ENCODE measurements around the gene PPP1R2C.

The PPP1R2C gene

DNA sequence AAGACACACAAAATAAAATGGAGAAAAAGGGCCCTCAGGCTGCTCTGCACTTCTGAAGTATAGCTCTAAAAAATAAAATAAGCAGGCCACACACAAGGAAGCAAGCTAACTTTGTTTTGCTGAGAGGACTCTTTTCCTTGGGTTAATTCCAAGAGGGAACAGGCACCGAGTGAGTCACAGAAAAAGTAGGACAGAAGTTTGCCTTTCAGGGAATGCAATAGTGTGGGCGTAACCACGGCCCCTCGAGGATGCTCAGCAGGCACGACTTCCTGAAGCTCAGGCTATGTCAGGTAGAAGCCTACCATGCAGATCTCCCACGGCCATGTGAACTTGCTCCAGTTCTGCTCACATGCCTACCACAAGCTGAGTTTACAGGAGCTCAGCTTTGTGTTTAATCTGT is 22.1 kb downstream of the PPP1R2C start:
- CTCF ChIA-PET = no interaction called here
- POLR2A ChIA-PET = no interaction called here
- Histone ChIP-seq H3K36me3 (ENCODE audit: control insufficient read depth in 2 of 2, insufficient read depth in 1 of 2, low read length in 2 of 2) (no peaks in the 10 kb centered on the region), H3K27ac (ENCODE audit: extremely low read depth, low read depth, low read length) (no peak overlapping the region), H3K4me1 (ENCODE audit: control insufficient read depth, insufficient read depth, low read length) (no peaks in the 10 kb centered on the region), H3K4me3 (ENCODE audit: low read depth, low read length) (no peak overlapping the region), H3K9me3 (ENCODE audit: control insufficient read depth, insufficient read depth, low read depth, low read length) (no peaks in the 10 kb centered on the region)
- TF ChIP-seq ZBTB48 (tag by site-specific recombination; IDR thresholded peaks at IDR 0.05) (no peak), ZNF560 (tag by site-specific recombination; IDR thresholded peaks at IDR 0.05; ENCODE audit: borderline replicate concordance) (no peak), ZBTB1 (tag by site-specific recombination; IDR thresholded peaks at IDR 0.05) (no peak), BCL11B (tag by site-specific recombination; IDR thresholded peaks at IDR 0.05; ENCODE audit: low read depth) (no peak)

DNA sequence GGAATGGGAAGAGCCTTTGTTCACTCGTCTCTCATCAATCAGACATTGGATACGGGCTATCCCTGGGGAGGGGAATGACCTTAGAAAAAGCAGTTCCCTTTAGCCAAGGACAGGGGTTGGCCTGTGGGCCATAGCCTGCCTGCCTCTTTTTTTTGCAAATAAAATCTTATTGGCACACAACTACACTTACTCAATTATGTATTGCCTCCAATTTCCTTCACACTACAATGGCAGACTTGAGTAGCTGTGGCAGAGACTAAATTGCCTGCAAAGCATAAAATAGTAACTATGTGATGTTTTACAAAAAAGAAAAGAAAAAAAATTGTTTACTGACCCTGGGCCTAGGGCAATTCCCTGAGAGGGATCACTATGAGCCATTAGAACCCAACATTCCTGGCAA is 23.4 kb downstream of the PPP1R2C start:
- CTCF ChIA-PET = no interaction called here
- H3K9me3 ChIP-seq (ENCODE audit: control insufficient read depth, insufficient read depth, low read depth, low read length) = no peaks in the 10 kb centered on the region
- POLR2A ChIA-PET = no interaction called here
- H3K27ac ChIP-seq (ENCODE audit: extremely low read depth, low read depth, low read length) = no peak overlapping the region
- no peak for TF ChIP-seq OSR2 (tag by site-specific recombination; IDR thresholded peaks at IDR 0.05)
- no peak for TF ChIP-seq ZNF529 (tag by site-specific recombination; IDR thresholded peaks at IDR 0.05; ENCODE audit: insufficient replicate concordance)
- no peak for TF ChIP-seq ZNF157 (tag by site-specific recombination; IDR thresholded peaks at IDR 0.05)
- TF ChIP-seq ZNF664 (tag by site-specific recombination; IDR thresholded peaks at IDR 0.05) = no peak
- TF ChIP-seq, protein P1, sequence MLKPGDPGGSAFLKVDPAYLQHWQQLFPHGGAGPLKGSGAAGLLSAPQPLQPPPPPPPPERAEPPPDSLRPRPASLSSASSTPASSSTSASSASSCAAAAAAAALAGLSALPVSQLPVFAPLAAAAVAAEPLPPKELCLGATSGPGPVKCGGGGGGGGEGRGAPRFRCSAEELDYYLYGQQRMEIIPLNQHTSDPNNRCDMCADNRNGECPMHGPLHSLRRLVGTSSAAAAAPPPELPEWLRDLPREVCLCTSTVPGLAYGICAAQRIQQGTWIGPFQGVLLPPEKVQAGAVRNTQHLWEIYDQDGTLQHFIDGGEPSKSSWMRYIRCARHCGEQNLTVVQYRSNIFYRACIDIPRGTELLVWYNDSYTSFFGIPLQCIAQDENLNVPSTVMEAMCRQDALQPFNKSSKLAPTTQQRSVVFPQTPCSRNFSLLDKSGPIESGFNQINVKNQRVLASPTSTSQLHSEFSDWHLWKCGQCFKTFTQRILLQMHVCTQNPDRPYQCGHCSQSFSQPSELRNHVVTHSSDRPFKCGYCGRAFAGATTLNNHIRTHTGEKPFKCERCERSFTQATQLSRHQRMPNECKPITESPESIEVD (tag by site-specific recombination; IDR thresholded peaks at IDR 0.05) = no peak
- TF ChIP-seq, protein P2, sequence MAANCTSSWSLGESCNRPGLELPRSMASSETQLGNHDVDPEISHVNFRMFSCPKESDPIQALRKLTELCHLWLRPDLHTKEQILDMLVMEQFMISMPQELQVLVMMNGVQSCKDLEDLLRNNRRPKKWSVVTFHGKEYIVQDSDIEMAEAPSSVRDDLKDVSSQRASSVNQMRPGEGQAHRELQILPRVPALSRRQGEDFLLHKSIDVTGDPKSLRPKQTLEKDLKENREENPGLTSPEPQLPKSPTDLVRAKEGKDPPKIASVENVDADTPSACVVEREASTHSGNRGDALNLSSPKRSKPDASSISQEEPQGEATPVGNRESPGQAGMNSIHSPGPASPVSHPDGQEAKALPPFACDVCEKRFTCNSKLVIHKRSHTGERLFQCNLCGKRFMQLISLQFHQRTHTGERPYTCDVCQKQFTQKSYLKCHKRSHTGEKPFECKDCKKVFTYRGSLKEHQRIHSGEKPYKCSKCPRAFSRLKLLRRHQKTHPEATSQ (tag by site-specific recombination; IDR thresholded peaks at IDR 0.05) = no peak
- TF ChIP-seq ZNF654 (tag by site-specific recombination; IDR thresholded peaks at IDR 0.05; ENCODE audit: low read depth) = no peak
- no peak for TF ChIP-seq ZFP37 (tag by site-specific recombination; IDR thresholded peaks at IDR 0.05)
- no peak for TF ChIP-seq ZNF704 (tag by site-specific recombination; IDR thresholded peaks at IDR 0.05)
- no peak for TF ChIP-seq ZNF416 (tag by site-specific recombination; IDR thresholded peaks at IDR 0.05)
- TF ChIP-seq, protein P3, sequence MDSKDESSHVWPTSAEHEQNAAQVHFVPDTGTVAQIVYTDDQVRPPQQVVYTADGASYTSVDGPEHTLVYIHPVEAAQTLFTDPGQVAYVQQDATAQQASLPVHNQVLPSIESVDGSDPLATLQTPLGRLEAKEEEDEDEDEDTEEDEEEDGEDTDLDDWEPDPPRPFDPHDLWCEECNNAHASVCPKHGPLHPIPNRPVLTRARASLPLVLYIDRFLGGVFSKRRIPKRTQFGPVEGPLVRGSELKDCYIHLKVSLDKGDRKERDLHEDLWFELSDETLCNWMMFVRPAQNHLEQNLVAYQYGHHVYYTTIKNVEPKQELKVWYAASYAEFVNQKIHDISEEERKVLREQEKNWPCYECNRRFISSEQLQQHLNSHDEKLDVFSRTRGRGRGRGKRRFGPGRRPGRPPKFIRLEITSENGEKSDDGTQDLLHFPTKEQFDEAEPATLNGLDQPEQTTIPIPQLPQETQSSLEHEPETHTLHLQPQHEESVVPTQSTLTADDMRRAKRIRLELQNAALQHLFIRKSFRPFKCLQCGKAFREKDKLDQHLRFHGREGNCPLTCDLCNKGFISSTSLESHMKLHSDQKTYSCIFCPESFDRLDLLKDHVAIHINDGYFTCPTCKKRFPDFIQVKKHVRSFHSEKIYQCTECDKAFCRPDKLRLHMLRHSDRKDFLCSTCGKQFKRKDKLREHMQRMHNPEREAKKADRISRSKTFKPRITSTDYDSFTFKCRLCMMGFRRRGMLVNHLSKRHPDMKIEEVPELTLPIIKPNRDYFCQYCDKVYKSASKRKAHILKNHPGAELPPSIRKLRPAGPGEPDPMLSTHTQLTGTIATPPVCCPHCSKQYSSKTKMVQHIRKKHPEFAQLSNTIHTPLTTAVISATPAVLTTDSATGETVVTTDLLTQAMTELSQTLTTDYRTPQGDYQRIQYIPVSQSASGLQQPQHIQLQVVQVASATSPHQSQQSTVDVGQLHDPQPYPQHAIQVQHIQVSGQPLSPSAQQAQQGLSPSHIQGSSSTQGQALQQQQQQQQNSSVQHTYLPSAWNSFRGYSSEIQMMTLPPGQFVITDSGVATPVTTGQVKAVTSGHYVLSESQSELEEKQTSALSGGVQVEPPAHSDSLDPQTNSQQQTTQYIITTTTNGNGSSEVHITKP (tag by site-specific recombination; IDR thresholded peaks at IDR 0.05) = no peak
- TF ChIP-seq ZNF692 (tag by site-specific recombination; IDR thresholded peaks at IDR 0.05) = no peak
- no peak for TF ChIP-seq ZNF48 (tag by site-specific recombination; IDR thresholded peaks at IDR 0.05)
- TF ChIP-seq WT1 (tag by site-specific recombination; IDR thresholded peaks at IDR 0.05) = no peak
- TF ChIP-seq ZNF561 (tag by site-specific recombination; IDR thresholded peaks at IDR 0.05; ENCODE audit: borderline replicate concordance) = no peak
- TF ChIP-seq ZBTB49 (tag by site-specific recombination; IDR thresholded peaks at IDR 0.05; ENCODE audit: low read depth) = no peak
- TF ChIP-seq ZNF19 (tag by site-specific recombination; IDR thresholded peaks at IDR 0.05; ENCODE audit: low read depth) = no peak
- no peak for TF ChIP-seq ZNF221 (tag by site-specific recombination; IDR thresholded peaks at IDR 0.05; ENCODE audit: borderline replicate concordance)
- no peak for TF ChIP-seq ZSCAN18 (tag by site-specific recombination; IDR thresholded peaks at IDR 0.05)
- H3K4me1 ChIP-seq (ENCODE audit: control insufficient read depth, insufficient read depth, low read length) = no peaks in the 10 kb centered on the region
- H3K4me3 ChIP-seq (ENCODE audit: low read depth, low read length) = no peak overlapping the region
- H3K36me3 ChIP-seq (ENCODE audit: control insufficient read depth in 2 of 2, insufficient read depth in 1 of 2, low read length in 2 of 2) = no peaks in the 10 kb centered on the region

Data from HEK293 (cell line).